B cell (primary cell): ENCODE data around the gene PCDHB13.
"Not testable (repeated sequence)": the region's sequence is repeated elsewhere in the genome, so short reads cannot be mapped to it uniquely, and the experiment has no call there.

ENCODE experiments used
- EZH2 ChIP-seq: IDR thresholded peaks from 2 replicates; pipeline ENCODE4 v1.6.1; 2012; ENCODE audit warnings: borderline replicate concordance, low read depth, mild to moderate bottlenecking, moderate library complexity, low read length; ENCODE audit not compliant: insufficient read depth, poor library complexity, severe bottlenecking
- TF ChIP-seq, protein P1 (sequence below): fragments of 200-600 bp; IDR thresholded peaks from one replicate; pipeline ENCODE4 v1.8.0; 2022; ENCODE audit warnings: antibody characterized with exemption, mild to moderate bottlenecking

DNA sequence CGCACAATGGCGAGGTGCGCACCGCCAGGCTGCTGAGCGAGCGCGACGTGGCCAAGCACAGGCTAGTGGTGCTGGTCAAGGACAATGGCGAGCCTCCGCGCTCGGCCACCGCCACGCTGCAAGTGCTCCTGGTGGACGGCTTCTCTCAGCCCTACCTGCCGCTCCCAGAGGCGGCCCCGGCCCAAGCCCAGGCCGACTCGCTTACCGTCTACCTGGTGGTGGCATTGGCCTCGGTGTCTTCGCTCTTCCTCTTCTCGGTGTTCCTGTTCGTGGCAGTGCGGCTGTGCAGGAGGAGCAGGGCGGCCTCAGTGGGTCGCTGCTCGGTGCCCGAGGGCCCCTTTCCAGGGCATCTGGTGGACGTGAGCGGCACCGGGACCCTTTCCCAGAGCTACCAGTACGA is 33.7 kb downstream of the PCDHB13 start:
- TF ChIP-seq, protein P1, sequence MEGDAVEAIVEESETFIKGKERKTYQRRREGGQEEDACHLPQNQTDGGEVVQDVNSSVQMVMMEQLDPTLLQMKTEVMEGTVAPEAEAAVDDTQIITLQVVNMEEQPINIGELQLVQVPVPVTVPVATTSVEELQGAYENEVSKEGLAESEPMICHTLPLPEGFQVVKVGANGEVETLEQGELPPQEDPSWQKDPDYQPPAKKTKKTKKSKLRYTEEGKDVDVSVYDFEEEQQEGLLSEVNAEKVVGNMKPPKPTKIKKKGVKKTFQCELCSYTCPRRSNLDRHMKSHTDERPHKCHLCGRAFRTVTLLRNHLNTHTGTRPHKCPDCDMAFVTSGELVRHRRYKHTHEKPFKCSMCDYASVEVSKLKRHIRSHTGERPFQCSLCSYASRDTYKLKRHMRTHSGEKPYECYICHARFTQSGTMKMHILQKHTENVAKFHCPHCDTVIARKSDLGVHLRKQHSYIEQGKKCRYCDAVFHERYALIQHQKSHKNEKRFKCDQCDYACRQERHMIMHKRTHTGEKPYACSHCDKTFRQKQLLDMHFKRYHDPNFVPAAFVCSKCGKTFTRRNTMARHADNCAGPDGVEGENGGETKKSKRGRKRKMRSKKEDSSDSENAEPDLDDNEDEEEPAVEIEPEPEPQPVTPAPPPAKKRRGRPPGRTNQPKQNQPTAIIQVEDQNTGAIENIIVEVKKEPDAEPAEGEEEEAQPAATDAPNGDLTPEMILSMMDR = not testable (repeated sequence)
- not testable (repeated sequence) for TF ChIP-seq EZH2
